ENCODE data around the gene GJD3. TPM values are rescaled to one million over a fixed set of nuclear protein-coding genes. Genes with fewer than 3 reads are reported as not detected.

GJD3 gene
- total RNA-seq, 1 experiment from 2014 or later = 0.33 TPM

DNA sequence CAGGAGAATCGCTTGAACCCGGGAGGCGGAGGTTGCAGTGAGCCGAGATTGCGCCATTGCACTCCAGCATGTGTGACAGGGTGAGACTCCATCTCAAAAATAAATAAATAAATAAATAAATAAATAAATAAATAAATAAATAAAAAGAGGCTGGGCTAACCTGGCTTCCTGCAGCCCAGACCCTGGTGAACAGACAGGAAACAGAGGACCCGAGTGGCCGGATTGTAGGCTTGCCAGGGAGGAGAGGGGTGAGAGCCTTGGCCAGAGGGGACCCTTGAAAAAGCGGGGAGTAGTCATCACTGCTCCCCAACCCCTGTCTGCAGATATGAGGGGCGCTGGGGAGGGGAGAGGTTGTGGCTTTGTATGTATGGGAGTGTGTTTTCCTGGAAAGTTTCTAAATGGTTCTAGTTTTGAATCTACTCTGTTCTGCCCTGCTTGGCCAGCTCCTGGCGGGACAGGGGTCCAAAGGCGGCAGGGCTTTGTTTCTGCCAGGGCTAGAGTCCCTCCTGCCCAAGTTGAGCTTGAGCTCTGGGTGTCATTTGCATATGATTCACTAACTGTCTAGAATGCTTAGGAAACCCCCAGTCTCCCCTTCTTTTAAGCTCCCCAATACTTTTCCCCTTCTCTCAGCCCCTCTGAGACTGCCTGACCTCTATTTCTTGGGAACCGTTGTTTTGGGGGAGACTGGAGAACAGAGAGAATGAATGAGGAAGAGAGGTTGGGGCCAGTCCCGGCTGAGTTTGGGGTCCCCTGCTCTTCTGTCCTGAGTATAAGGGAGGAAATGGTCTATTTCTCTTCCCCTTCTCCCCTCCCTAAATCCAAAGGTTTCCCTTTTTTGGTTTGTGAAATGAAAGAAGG, 39.2 kb downstream of the GJD3 start:
- ChIA-PET CTCF (no interaction called here), POLR2A (interaction anchor here (0.5 to 0.7 kb wide), 3 partner anchors 8 to 40 kb away, joined by 3 to 11 read pairs (median 6); no protein-coding TSS in a partner anchor)
- in situ Hi-C loops (cut with HindIII; ENCODE audit: low pct_unique_long_range_greater_than_20kb, low sequenced_read_pairs) = no loop called here
- Histone ChIP-seq H3K9me3 (ENCODE audit: control insufficient read depth, insufficient read depth, low read depth, low read length) (no peaks in the 10 kb centered on the region), H3K27ac (ENCODE audit: low read length) (peak overlapping the region; percentile 69), H3K4me3 (ENCODE audit: low read depth in 2 of 2, low read length in 2 of 2) (no peak overlapping the region), H3K27me3 (ENCODE audit: control insufficient read depth, insufficient read depth, low read length) (no peaks in the 10 kb centered on the region), H3K36me3 (ENCODE audit: control insufficient read depth, insufficient read depth, low read length) (no peaks in the 10 kb centered on the region), H3K4me1 (ENCODE audit: control insufficient read depth, insufficient read depth, low read length) (peaks cover 86% of the 10 kb centered on the region)
- TF ChIP-seq, protein P1, sequence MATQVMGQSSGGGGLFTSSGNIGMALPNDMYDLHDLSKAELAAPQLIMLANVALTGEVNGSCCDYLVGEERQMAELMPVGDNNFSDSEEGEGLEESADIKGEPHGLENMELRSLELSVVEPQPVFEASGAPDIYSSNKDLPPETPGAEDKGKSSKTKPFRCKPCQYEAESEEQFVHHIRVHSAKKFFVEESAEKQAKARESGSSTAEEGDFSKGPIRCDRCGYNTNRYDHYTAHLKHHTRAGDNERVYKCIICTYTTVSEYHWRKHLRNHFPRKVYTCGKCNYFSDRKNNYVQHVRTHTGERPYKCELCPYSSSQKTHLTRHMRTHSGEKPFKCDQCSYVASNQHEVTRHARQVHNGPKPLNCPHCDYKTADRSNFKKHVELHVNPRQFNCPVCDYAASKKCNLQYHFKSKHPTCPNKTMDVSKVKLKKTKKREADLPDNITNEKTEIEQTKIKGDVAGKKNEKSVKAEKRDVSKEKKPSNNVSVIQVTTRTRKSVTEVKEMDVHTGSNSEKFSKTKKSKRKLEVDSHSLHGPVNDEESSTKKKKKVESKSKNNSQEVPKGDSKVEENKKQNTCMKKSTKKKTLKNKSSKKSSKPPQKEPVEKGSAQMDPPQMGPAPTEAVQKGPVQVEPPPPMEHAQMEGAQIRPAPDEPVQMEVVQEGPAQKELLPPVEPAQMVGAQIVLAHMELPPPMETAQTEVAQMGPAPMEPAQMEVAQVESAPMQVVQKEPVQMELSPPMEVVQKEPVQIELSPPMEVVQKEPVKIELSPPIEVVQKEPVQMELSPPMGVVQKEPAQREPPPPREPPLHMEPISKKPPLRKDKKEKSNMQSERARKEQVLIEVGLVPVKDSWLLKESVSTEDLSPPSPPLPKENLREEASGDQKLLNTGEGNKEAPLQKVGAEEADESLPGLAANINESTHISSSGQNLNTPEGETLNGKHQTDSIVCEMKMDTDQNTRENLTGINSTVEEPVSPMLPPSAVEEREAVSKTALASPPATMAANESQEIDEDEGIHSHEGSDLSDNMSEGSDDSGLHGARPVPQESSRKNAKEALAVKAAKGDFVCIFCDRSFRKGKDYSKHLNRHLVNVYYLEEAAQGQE (IDR thresholded peaks at IDR 0.05; ENCODE audit: insufficient read depth in 1 of 2, low read depth in 2 of 2, low read length in 1 of 2) = no peak
- no peak for TF ChIP-seq POLR2AphosphoS5 (IDR thresholded peaks at IDR 0.05; ENCODE audit: low read depth, low read length)
- TF ChIP-seq, protein P2, sequence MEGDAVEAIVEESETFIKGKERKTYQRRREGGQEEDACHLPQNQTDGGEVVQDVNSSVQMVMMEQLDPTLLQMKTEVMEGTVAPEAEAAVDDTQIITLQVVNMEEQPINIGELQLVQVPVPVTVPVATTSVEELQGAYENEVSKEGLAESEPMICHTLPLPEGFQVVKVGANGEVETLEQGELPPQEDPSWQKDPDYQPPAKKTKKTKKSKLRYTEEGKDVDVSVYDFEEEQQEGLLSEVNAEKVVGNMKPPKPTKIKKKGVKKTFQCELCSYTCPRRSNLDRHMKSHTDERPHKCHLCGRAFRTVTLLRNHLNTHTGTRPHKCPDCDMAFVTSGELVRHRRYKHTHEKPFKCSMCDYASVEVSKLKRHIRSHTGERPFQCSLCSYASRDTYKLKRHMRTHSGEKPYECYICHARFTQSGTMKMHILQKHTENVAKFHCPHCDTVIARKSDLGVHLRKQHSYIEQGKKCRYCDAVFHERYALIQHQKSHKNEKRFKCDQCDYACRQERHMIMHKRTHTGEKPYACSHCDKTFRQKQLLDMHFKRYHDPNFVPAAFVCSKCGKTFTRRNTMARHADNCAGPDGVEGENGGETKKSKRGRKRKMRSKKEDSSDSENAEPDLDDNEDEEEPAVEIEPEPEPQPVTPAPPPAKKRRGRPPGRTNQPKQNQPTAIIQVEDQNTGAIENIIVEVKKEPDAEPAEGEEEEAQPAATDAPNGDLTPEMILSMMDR (IDR thresholded peaks at IDR 0.05) = no peak
- TF ChIP-seq SIN3A (IDR thresholded peaks at IDR 0.05; ENCODE audit: borderline replicate concordance, insufficient read depth, low read depth, low read length) = no peak
- TF ChIP-seq TCF7L2 (IDR thresholded peaks at IDR 0.05; ENCODE audit: low read depth, low read length) = no peak
- intact Hi-C loops (cut with micrococcal nuclease; ENCODE audit: unreplicated experiment) = no loop called here
- DNase-seq (ENCODE audit: low read depth, low spot score) (no peak), ATAC-seq (no peak)
- no TSS peak for BruUV-seq (replicated peaks)

- ChIA-PET CTCF (interaction anchor here (1.1 kb wide), 1 partner anchor 22 kb away, joined by 3 read pairs; no protein-coding TSS in a partner anchor), POLR2A (interaction anchor here (0.7 to 1.2 kb wide), 2 partner anchors 12 to 16 kb away, joined by 3 to 4 read pairs; no protein-coding TSS in a partner anchor)
- Histone ChIP-seq H3K9me3 (ENCODE audit: control insufficient read depth, insufficient read depth, low read depth, low read length) (no peaks in the 10 kb centered on the region), H3K36me3 (ENCODE audit: control insufficient read depth, insufficient read depth, low read length) (no peaks in the 10 kb centered on the region; the same call in 1 of the 2 replicates), H3K4me1 (ENCODE audit: control insufficient read depth, insufficient read depth, low read length) (peaks cover 84% of the 10 kb centered on the region), H3K27ac (ENCODE audit: low read length) (peak overlapping the region; percentile 95), H3K27me3 (ENCODE audit: control insufficient read depth, insufficient read depth, low read length) (no peaks in the 10 kb centered on the region), H3K4me3 (ENCODE audit: low read depth in 2 of 2, low read length in 2 of 2) (peak overlapping the region in 1 of 2 experiments; percentile 87; a peak in 2 of 4 replicates)
- ATAC-seq (0 out of 2 replicates have a peak, but pooled peaks have one; percentile 3), DNase-seq (ENCODE audit: low read depth, low spot score) (no peak)
- in situ Hi-C loops (cut with HindIII; ENCODE audit: low pct_unique_long_range_greater_than_20kb, low sequenced_read_pairs) = no loop called here
- TF ChIP-seq, protein P1 (IDR thresholded peaks at IDR 0.05; ENCODE audit: insufficient read depth in 1 of 2, low read depth in 2 of 2, low read length in 1 of 2) = no peak
- no peak for TF ChIP-seq TCF7L2 (IDR thresholded peaks at IDR 0.05; ENCODE audit: low read depth, low read length)
- TF ChIP-seq POLR2AphosphoS5 (IDR thresholded peaks at IDR 0.05; ENCODE audit: low read depth, low read length) = no peak
- TF ChIP-seq, protein P2 (IDR thresholded peaks at IDR 0.05) = no peak
- TF ChIP-seq SIN3A (IDR thresholded peaks at IDR 0.05; ENCODE audit: borderline replicate concordance, insufficient read depth, low read depth, low read length) = no peak
- no TSS peak for BruUV-seq (replicated peaks)
- intact Hi-C loops (cut with micrococcal nuclease; ENCODE audit: unreplicated experiment) = no loop called here
These were observed 40.9 kb downstream of the GJD3 start for GRCh38 chr17:40323391-40324381.
